WERI-Rb-1 (cell line): ENCODE measurements around the gene EEFSEC.

Experiments used
- DNase-seq: peaks from one replicate; pipeline ENCODE4 v3.0.0-alpha.2; 2020
- H3K27ac ChIP-seq: fragments of 250-450 bp; sonication (Bioruptor Pico); 2 replicates; pipeline ENCODE4 v1.5.1; 2020; ENCODE audit warnings: mild to moderate bottlenecking, moderate library complexity
- H3K27me3 ChIP-seq: fragments of 250-450 bp; sonication (Bioruptor Pico); 2 replicates; pipeline ENCODE4 v1.5.1; 2021; ENCODE audit warnings: mild to moderate bottlenecking, low read depth, moderate library complexity; ENCODE audit not compliant: insufficient read depth, severe bottlenecking
- H3K36me3 ChIP-seq: fragments of 250-450 bp; sonication (Bioruptor Pico); 2 replicates; pipeline ENCODE4 v1.5.1; 2020; ENCODE audit warnings: mild to moderate bottlenecking, moderate library complexity
- H3K4me3 ChIP-seq: 2 replicates; pipeline ENCODE4 v1.5.1; 2011; ENCODE audit warnings: low read depth, mild to moderate bottlenecking, control low read depth, low read length
- H3K9me3 ChIP-seq: fragments of 250-450 bp; sonication (Bioruptor Pico); 2 replicates; pipeline ENCODE4 v1.5.1; 2021; ENCODE audit warnings: mild to moderate bottlenecking, moderate library complexity; ENCODE audit not compliant: severe bottlenecking
- CTCF ChIP-seq: IDR thresholded peaks from 2 replicates; pipeline ENCODE4 v1.5.1; 2011; ENCODE audit warnings: low read depth, mild to moderate bottlenecking, control low read depth, inconsistent platforms, low read length

EEFSEC gene

DNA sequence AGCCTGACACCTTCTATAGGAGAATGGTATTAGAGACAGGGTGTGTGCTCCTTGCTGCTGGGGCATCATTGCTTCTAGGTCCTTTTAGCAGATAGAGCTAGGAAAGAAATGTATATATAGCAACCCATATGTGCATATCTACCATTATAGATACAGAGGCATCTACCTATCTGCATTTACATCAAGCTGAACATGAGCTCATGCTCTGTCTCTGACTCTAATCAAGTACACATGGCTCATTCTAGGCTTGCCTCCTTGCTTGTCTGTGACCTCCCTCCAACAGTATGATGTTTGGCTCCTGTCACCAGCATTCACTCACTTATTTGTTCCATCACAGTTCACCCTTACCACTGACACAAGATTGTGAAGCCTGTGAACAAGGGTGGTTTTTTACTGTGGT is 133.4 kb downstream of the EEFSEC start:
- H3K4me3 ChIP-seq: no peak overlapping the region
- TF ChIP-seq CTCF: no peak

DNA sequence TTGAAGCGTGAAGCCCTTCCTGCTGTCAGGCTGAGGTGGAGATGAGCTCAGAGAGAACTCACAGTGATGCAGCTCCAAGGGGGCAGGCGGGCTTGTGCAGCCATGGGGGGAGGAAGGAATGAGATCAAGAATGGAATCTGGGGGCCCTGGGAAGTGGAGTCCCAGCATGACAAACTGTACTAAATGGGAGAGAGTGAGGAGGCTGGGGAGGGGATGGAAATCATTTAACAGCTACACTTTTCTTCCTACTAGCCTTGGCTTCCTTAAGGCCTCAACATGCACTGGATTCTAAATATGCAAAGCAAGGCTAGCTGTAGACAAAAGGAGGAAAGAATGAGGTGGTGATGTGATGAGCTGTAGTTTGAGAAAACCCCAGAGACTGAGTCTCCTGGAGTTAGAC is 133.9 kb downstream of the EEFSEC start:
- no peaks in the 10 kb centered on the region for H3K27me3 ChIP-seq
- no peak overlapping the region for H3K4me3 ChIP-seq
- no peaks in the 10 kb centered on the region for H3K9me3 ChIP-seq
- DNase-seq: no peak
- H3K36me3 ChIP-seq: no peaks in the 10 kb centered on the region
- no peak for TF ChIP-seq CTCF
- H3K27ac ChIP-seq: no peak overlapping the region

More for the DNA sequence above, 133.4 kb downstream of the EEFSEC start:
- Histone ChIP-seq H3K36me3 (no peaks in the 10 kb centered on the region), H3K9me3 (no peaks in the 10 kb centered on the region), H3K27me3 (no peaks in the 10 kb centered on the region), H3K27ac (no peak overlapping the region)
- no peak for DNase-seq

DNA sequence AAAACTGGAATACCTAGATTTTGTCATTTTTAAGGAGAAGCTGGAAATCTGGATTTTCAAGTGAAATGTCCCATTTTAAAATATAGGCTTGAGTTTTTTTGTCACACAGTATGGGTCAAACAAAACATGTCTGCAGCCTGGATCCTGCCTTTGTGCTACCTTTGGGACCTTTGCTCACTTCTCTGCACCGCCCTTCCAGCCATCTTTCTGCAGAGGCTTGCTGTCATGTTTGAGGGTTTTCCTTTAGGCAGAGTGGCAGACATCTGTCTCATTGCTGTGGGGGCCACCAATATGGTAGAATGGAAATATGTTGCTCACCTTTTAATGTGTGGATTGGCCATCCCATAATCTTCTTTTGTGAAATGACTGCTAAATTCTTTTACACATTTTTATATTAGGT is 136.3 kb downstream of the EEFSEC start:
- no peak for DNase-seq
- no peaks in the 10 kb centered on the region for H3K36me3 ChIP-seq
- H3K9me3 ChIP-seq: no peaks in the 10 kb centered on the region
- H3K27me3 ChIP-seq: no peaks in the 10 kb centered on the region
- no peak overlapping the region for H3K27ac ChIP-seq
- no peak overlapping the region for H3K4me3 ChIP-seq
- no peak for TF ChIP-seq CTCF

DNA sequence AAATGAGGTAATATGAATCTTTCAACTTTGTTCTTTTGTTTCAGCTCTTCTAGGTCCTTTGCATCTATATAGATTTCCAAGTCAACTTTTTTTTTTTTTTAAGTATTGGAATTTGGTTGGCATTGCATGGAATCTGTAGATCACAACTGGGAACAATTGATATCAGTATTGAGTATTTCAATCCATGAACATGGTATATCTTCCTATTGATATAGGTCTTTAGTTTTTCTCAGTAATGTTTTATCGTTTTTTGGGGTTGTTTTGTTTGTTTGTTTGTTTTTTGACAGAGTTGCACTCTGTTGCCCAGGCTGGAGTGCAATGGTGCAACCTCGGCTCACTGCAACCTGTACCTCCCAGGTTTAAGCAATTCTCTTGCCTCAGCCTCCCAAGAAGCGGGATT is 137.2 kb downstream of the EEFSEC start:
- DNase-seq: no peak
- TF ChIP-seq CTCF: no peak
- H3K27ac ChIP-seq: no peak overlapping the region
- H3K27me3 ChIP-seq: no peaks in the 10 kb centered on the region
- no peaks in the 10 kb centered on the region for H3K36me3 ChIP-seq
- H3K4me3 ChIP-seq: no peak overlapping the region
- H3K9me3 ChIP-seq: no peaks in the 10 kb centered on the region

DNA sequence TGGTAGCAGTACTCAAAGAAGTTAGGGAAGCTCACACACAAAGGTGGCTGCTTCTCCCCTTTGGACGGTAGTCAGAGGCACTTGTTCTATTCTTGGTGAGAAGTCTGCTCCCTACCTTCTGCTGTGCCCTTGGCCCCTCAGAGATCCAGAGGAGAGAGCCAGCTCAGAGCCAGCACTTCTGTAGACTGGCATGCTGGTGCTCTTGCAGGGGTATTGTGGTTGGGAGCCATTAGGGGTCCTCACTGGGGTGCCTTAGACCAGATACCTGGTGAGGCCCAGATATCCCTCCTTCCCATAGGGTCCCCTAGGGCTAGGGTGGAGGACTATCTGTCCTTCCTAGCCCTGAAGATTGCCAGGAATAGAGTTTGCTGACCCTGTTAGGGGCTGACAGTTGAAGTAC is 140.6 kb downstream of the EEFSEC start:
- H3K36me3 ChIP-seq: no peaks in the 10 kb centered on the region
- H3K4me3 ChIP-seq: no peak overlapping the region
- no peak for DNase-seq
- H3K27me3 ChIP-seq: no peaks in the 10 kb centered on the region
- H3K9me3 ChIP-seq: no peaks in the 10 kb centered on the region
- no peak overlapping the region for H3K27ac ChIP-seq
- no peak for TF ChIP-seq CTCF

- H3K27ac ChIP-seq: no peak overlapping the region
- no peak overlapping the region for H3K4me3 ChIP-seq
- no peaks in the 10 kb centered on the region for H3K27me3 ChIP-seq
- H3K9me3 ChIP-seq: no peaks in the 10 kb centered on the region
- H3K36me3 ChIP-seq: no peaks in the 10 kb centered on the region
- no peak for DNase-seq
- TF ChIP-seq CTCF: no peak
Measured at GRCh38 chr3:128294999-128295468, 141.8 kb downstream of the EEFSEC start.
